Measurements from ENCODE around the gene AARS2.

The AARS2 gene

GRCh38 chr6:44286285-44286565 lies 26.9 kb downstream of the AARS2 start:
- H3K4me3 ChIP-seq (ENCODE audit: low read depth, low read length), result no peak overlapping the region
- no peak for DNase-seq (ENCODE audit: low read depth, low spot score)
- CTCF ChIA-PET, result interaction anchor here (1.2 to 1.6 kb wide), 2 partner anchors 18 to 113 kb away, joined by 3 to 4 read pairs; no protein-coding TSS in a partner anchor
- TF ChIP-seq, protein P1, sequence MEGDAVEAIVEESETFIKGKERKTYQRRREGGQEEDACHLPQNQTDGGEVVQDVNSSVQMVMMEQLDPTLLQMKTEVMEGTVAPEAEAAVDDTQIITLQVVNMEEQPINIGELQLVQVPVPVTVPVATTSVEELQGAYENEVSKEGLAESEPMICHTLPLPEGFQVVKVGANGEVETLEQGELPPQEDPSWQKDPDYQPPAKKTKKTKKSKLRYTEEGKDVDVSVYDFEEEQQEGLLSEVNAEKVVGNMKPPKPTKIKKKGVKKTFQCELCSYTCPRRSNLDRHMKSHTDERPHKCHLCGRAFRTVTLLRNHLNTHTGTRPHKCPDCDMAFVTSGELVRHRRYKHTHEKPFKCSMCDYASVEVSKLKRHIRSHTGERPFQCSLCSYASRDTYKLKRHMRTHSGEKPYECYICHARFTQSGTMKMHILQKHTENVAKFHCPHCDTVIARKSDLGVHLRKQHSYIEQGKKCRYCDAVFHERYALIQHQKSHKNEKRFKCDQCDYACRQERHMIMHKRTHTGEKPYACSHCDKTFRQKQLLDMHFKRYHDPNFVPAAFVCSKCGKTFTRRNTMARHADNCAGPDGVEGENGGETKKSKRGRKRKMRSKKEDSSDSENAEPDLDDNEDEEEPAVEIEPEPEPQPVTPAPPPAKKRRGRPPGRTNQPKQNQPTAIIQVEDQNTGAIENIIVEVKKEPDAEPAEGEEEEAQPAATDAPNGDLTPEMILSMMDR (IDR thresholded peaks at IDR 0.05; ENCODE audit: insufficient read depth, low read length, missing control alignments), result no peak
- POLR2A ChIA-PET, result no interaction called here

DNA sequence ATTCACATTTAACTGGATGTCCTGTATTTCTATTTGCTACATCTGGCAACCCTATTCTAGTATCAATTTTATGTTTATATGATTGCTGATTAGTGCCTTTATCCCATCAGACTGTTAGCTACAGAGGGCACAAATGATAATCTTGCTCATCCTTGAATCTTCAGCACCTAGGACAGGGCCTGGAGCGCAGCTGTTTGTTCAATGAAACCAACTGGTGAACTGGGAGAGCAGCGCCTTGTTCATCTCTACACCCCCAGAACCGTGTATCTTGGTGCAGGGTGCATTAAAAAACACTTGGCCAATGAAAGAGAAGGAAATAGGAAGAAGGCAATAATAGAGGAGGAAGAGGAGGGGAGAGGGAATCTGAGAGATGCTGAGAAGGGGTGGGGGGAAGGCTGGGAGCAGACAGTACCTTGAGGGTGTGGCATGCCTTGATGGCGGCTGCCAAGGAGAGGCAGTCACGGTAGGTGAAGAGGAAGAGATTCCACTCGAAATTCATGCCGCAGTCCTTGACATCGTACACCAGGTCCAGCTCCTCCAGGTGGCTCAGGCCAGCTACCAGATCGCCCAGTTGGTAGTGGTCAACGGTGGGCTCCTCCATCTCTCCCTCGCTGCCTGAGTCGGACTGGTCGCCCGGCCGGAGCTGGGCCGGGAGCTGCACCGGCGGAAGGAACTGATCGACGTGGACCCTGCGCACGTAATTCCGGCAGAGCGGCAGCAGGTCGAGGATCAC lies 27.4 kb downstream of the AARS2 start:
- DNase-seq (ENCODE audit: low read depth, low spot score), result no peak
- TF ChIP-seq, protein P1 (IDR thresholded peaks at IDR 0.05; ENCODE audit: insufficient read depth, low read length, missing control alignments), result no peak
- no peak overlapping the region for H3K4me3 ChIP-seq (ENCODE audit: low read depth, low read length)
- CTCF ChIA-PET, result interaction anchor here (0.9 to 1.6 kb wide), 4 partner anchors 18 to 113 kb away, joined by 3 to 4 read pairs (median 4); no protein-coding TSS in a partner anchor
- POLR2A ChIA-PET, result no interaction called here

- ChIA-PET POLR2A (no interaction called here), CTCF (interaction anchor here (0.8 to 3.5 kb wide), 7 partner anchors 16 to 112 kb away, joined by 3 to 19 read pairs (median 4); partner anchors contain the start of genes AARS2 and TMEM151B)
- H3K4me3 ChIP-seq (ENCODE audit: low read depth, low read length), result no peak overlapping the region
- TF ChIP-seq, protein P1 (IDR thresholded peaks at IDR 0.05; ENCODE audit: insufficient read depth, low read length, missing control alignments), result no peak
- no peak for DNase-seq (ENCODE audit: low read depth, low spot score)
Measured at GRCh38 chr6:44284867-44285266, 28.3 kb downstream of the AARS2 start.

DNA sequence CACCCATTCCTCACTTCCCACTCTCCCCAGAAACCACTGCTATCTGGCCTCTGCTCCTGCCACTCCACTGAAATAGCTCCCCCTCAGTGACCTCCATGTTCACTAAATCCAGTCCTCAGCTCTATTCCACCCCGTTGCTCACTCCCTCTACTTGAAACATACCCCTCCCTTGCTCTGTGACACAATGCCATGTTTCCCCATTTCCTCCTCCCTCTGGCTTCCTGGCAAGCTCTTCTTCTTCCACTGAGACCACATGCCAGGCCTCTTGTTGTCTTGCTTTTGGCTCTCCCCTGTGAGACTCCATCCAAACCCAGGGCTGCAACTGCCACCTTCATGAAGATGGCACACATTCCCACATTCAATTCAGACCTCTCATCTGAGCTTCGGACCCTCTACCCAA lies 29.0 kb downstream of the AARS2 start:
- CTCF ChIA-PET, result interaction anchor here (0.8 to 3.5 kb wide), 6 partner anchors 15 to 54 kb away, joined by 3 to 19 read pairs (median 4); partner anchors contain the start of genes AARS2 and TMEM151B

GRCh38 chr6:44278774-44279697 lies 34.1 kb downstream of the AARS2 start:
- ChIA-PET POLR2A (no interaction called here), CTCF (interaction anchor here (5.4 kb wide), 1 partner anchor 11 kb away, joined by 45 read pairs; the partner anchor contains the start of gene TMEM151B)
- H3K4me3 ChIP-seq (ENCODE audit: low read depth, low read length), result no peak overlapping the region
- no peak for DNase-seq (ENCODE audit: low read depth, low spot score)
- TF ChIP-seq, protein P1 (IDR thresholded peaks at IDR 0.05; ENCODE audit: insufficient read depth, low read length, missing control alignments), result no peak

More for the DNA sequence above, 29.0 kb downstream of the AARS2 start:
- POLR2A ChIA-PET, result no interaction called here
- DNase-seq (ENCODE audit: low read depth, low spot score), result no peak
- no peak overlapping the region for H3K4me3 ChIP-seq (ENCODE audit: low read depth, low read length)
- TF ChIP-seq, protein P1 (IDR thresholded peaks at IDR 0.05; ENCODE audit: insufficient read depth, low read length, missing control alignments), result no peak

DNA sequence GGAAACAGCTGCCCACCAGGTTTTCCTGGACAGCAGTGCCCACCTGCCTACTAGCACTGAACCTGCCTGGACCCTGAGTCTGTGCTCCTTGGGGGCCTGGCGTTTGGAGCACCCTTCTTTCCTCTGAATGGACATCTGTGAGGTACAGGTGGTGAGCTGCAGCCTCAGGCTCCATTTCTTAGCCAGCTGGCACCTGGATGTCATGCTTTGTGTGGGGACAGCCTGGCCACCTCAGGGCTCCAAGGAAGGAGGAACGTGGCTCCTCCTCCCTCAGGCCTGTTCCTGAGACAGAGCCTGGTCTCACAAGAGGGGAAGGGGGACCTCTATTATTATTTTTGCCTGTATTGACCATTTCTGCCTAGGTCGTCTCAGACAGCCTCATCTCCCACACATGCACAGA lies 34.8 kb downstream of the AARS2 start:
- TF ChIP-seq, protein P1 (IDR thresholded peaks at IDR 0.05; ENCODE audit: insufficient read depth, low read length, missing control alignments), result no peak
- DNase-seq (ENCODE audit: low read depth, low spot score), result no peak
- POLR2A ChIA-PET, result no interaction called here
- CTCF ChIA-PET, result interaction anchor here (0.8 to 5.4 kb wide), 2 partner anchors 10 to 17 kb away, joined by 4 to 45 read pairs; partner anchors contain the start of gene TMEM151B
- H3K4me3 ChIP-seq (ENCODE audit: low read depth, low read length), result no peak overlapping the region

Measured in AG04449 (cell line).